Liver (tissue), 3 donors: Measurements from ENCODE around the gene TMEM255B.

Experiments used
- CTCF ChIP-seq: fragments of 150-350 bp; IDR thresholded peaks from 2 replicates; pipeline ENCODE4 v1.5.1; 2017; ENCODE audit warnings: improper control_type of control experiment, low read depth, low read length; ENCODE audit not compliant: missing input control
- HNF4G ChIP-seq: IDR thresholded peaks from 2 replicates; pipeline ENCODE4 v1.6.1; 2016; ENCODE audit warnings: antibody characterized with exemption
- MAX ChIP-seq: IDR thresholded peaks from 2 replicates; pipeline ENCODE4 v1.6.1; 2016; ENCODE audit warnings: antibody characterized with exemption
- SP1 ChIP-seq: IDR thresholded peaks from 2 replicates; pipeline ENCODE4 v1.6.1; 2018; ENCODE audit warnings: antibody characterized with exemption, mild to moderate bottlenecking
- donor health status: healthy.
- donor health status: healthy.

GRCh38 chr13:113855931-113856715 is 97.1 kb downstream of the TMEM255B start:
- TF ChIP-seq HNF4G (no peak), MAX (no peak), CTCF (no peak), SP1 (no peak)
